Muscle layer of colon (tissue), 2 donors: Measurements from ENCODE around the gene C19orf81.

Experiments
- H3K27ac ChIP-seq: one replicate; pipeline ENCODE4 v1.7.0; 2013; ENCODE audit warnings: low read depth, mild to moderate bottlenecking, low read length, moderate library complexity
- H3K27me3 ChIP-seq, 2 donors: one replicate each; pipeline ENCODE4 v1.7.0; 2013; ENCODE audit warnings: low read length in 2 of 2, mild to moderate bottlenecking in 2 of 2; ENCODE audit not compliant: insufficient read depth in 2 of 2, control insufficient read depth in 1 of 2
- H3K36me3 ChIP-seq: one replicate; pipeline ENCODE4 v1.7.0; 2013; ENCODE audit warnings: mild to moderate bottlenecking, low read length; ENCODE audit not compliant: insufficient read depth
- H3K4me1 ChIP-seq: one replicate; pipeline ENCODE4 v1.7.0; 2013; ENCODE audit warnings: mild to moderate bottlenecking, low read length; ENCODE audit not compliant: insufficient read depth
- H3K4me3 ChIP-seq, 2 donors: one replicate each; pipeline ENCODE4 v1.7.0; 2013; ENCODE audit warnings: low read length in 2 of 2, low read depth in 1 of 2, mild to moderate bottlenecking in 1 of 2, moderate library complexity in 1 of 2
- H3K9ac ChIP-seq: one replicate; pipeline ENCODE4 v1.7.0; 2013; ENCODE audit warnings: low read length
- H3K9me3 ChIP-seq: one replicate; pipeline ENCODE4 v1.7.0; 2013; ENCODE audit warnings: mild to moderate bottlenecking, low read length
- donor health status: abdominal sarcoma.
- donor health status: Adenocarcinoma of cecum.

C19orf81 gene

GRCh38 chr19:50647879-50648615, 1.2 kb upstream of the C19orf81 start:
- Histone ChIP-seq H3K27me3 (peaks cover 13 to 23% of the 10 kb centered on the region in 2 donors), H3K4me1 (no peaks in the 10 kb centered on the region), H3K4me3 (no peak overlapping the region), H3K27ac (no peak overlapping the region), H3K36me3 (no peaks in the 10 kb centered on the region), H3K9me3 (no peaks in the 10 kb centered on the region), H3K9ac (no peak overlapping the region)

- Histone ChIP-seq H3K4me3 (no peak overlapping the region), H3K9me3 (no peaks in the 10 kb centered on the region), H3K4me1 (no peaks in the 10 kb centered on the region), H3K27ac (no peak overlapping the region), H3K36me3 (no peaks in the 10 kb centered on the region), H3K27me3 (peaks cover 13 to 23% of the 10 kb centered on the region in 2 donors), H3K9ac (no peak overlapping the region)
Measured at GRCh38 chr19:50648659-50649058, 586 bp upstream of the C19orf81 start.

GRCh38 chr19:50651174-50651573, 1.9 kb downstream of the C19orf81 start:
- no peak overlapping the region for H3K27ac ChIP-seq
- peaks cover 14 to 30% of the 10 kb centered on the region in 2 donors for H3K27me3 ChIP-seq
- H3K9me3 ChIP-seq = peaks cover 12% of the 10 kb centered on the region
- no peaks in the 10 kb centered on the region for H3K4me1 ChIP-seq
- no peaks in the 10 kb centered on the region for H3K36me3 ChIP-seq
- no peak overlapping the region for H3K9ac ChIP-seq
- H3K4me3 ChIP-seq = no peak overlapping the region

GRCh38 chr19:50652722-50653121, 3.5 kb downstream of the C19orf81 start:
- Histone ChIP-seq H3K27me3 (peaks cover 15 to 25% of the 10 kb centered on the region in 2 donors), H3K9ac (no peak overlapping the region), H3K4me1 (no peaks in the 10 kb centered on the region), H3K27ac (no peak overlapping the region), H3K36me3 (no peaks in the 10 kb centered on the region), H3K4me3 (no peak overlapping the region), H3K9me3 (peaks cover 12% of the 10 kb centered on the region)

GRCh38 chr19:50654882-50655281, 5.6 kb downstream of the C19orf81 start:
- no peak overlapping the region for H3K27ac ChIP-seq
- H3K9me3 ChIP-seq = peaks cover 12% of the 10 kb centered on the region
- H3K36me3 ChIP-seq = no peaks in the 10 kb centered on the region
- no peak overlapping the region for H3K4me3 ChIP-seq
- H3K27me3 ChIP-seq = peaks cover 23 to 29% of the 10 kb centered on the region in 2 donors
- peaks cover 9% of the 10 kb centered on the region for H3K4me1 ChIP-seq
- H3K9ac ChIP-seq = no peak overlapping the region

GRCh38 chr19:50657222-50657669, 8.0 kb downstream of the C19orf81 start:
- Histone ChIP-seq H3K9ac (no peak overlapping the region), H3K4me3 (no peak overlapping the region), H3K4me1 (peaks cover 9% of the 10 kb centered on the region), H3K27ac (no peak overlapping the region), H3K27me3 (peaks cover 20 to 51% of the 10 kb centered on the region in 2 donors), H3K9me3 (peaks cover 12% of the 10 kb centered on the region), H3K36me3 (no peaks in the 10 kb centered on the region)

- no peaks in the 10 kb centered on the region for H3K36me3 ChIP-seq
- peaks cover 16 to 57% of the 10 kb centered on the region in 2 donors for H3K27me3 ChIP-seq
- peaks cover 9% of the 10 kb centered on the region for H3K4me1 ChIP-seq
- H3K9ac ChIP-seq = no peak overlapping the region
- no peak overlapping the region for H3K27ac ChIP-seq
- no peak overlapping the region for H3K4me3 ChIP-seq
- peaks cover 12% of the 10 kb centered on the region for H3K9me3 ChIP-seq
Measured at GRCh38 chr19:50657712-50658440, 8.6 kb downstream of the C19orf81 start.

GRCh38 chr19:50658441-50659317, 9.4 kb downstream of the C19orf81 start:
- Histone ChIP-seq H3K4me3 (peak overlapping the region in 1 of 2 donors; percentile 27), H3K9ac (no peak overlapping the region), H3K27ac (no peak overlapping the region), H3K9me3 (peaks cover 12% of the 10 kb centered on the region), H3K4me1 (peaks cover 9% of the 10 kb centered on the region), H3K36me3 (no peaks in the 10 kb centered on the region), H3K27me3 (peaks cover 16 to 58% of the 10 kb centered on the region in 2 donors)

GRCh38 chr19:50659318-50660087, 10.3 kb downstream of the C19orf81 start:
- Histone ChIP-seq H3K27ac (no peak overlapping the region), H3K4me1 (peaks cover 9% of the 10 kb centered on the region), H3K9me3 (peaks cover 12% of the 10 kb centered on the region), H3K27me3 (peaks cover 16 to 62% of the 10 kb centered on the region in 2 donors), H3K9ac (no peak overlapping the region), H3K36me3 (no peaks in the 10 kb centered on the region), H3K4me3 (peak overlapping the region in 1 of 2 donors; percentile 27)

- H3K4me3 ChIP-seq = no peak overlapping the region
- H3K9ac ChIP-seq = no peak overlapping the region
- no peaks in the 10 kb centered on the region for H3K36me3 ChIP-seq
- H3K4me1 ChIP-seq = peaks cover 9% of the 10 kb centered on the region
- H3K27ac ChIP-seq = no peak overlapping the region
- peaks cover 16 to 62% of the 10 kb centered on the region in 2 donors for H3K27me3 ChIP-seq
- peaks cover 8% of the 10 kb centered on the region for H3K9me3 ChIP-seq
Measured at GRCh38 chr19:50660088-50660366, 10.8 kb downstream of the C19orf81 start.
